Suppressor macrophage treated with lipopolysaccharide for 1 hour (primary cell): ENCODE data around the gene KRTAP10-1.
"Not testable (repeated sequence)": the region's sequence is repeated elsewhere in the genome, so short reads cannot be mapped to it uniquely, and the experiment has no call there.

Source experiments
- DNase-seq, 3 donors: peaks; one replicate each; pipeline ENCODE4 v3.0.0-alpha.2; 2020 to 2022

KRTAP10-1 gene

DNA sequence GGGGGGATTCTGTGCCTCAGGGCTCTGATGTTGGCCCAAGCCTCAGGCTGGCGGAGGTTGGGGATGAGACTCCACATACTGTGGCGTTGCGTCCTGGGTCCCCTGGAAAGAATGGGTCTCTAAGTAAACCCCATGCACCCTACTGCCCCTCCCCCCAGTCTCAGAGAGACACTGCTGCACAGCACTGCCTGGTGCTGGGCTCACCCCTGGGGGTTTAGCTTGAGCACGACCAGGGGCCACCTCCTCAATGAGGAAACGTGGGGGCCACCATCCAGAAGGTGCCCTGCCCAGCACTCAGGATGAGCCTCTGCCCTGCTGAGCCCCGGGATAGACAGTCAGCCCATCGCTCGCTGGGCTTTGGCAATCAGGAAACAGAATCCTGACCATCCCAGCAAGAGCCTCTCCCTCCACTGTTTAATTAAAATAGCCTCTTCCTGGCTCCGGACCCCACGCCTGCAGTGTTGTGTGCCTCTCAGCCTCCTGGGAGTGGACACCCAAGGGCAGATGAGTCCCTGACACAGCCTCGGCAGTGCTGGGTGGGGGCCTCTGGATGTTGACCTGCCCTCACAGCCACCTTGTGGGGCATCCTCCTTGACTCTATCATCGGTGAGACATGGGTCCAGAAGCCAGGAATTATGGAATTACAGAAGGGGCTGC, 30.0 kb upstream of the KRTAP10-1 start:
- no peak for DNase-seq

DNA sequence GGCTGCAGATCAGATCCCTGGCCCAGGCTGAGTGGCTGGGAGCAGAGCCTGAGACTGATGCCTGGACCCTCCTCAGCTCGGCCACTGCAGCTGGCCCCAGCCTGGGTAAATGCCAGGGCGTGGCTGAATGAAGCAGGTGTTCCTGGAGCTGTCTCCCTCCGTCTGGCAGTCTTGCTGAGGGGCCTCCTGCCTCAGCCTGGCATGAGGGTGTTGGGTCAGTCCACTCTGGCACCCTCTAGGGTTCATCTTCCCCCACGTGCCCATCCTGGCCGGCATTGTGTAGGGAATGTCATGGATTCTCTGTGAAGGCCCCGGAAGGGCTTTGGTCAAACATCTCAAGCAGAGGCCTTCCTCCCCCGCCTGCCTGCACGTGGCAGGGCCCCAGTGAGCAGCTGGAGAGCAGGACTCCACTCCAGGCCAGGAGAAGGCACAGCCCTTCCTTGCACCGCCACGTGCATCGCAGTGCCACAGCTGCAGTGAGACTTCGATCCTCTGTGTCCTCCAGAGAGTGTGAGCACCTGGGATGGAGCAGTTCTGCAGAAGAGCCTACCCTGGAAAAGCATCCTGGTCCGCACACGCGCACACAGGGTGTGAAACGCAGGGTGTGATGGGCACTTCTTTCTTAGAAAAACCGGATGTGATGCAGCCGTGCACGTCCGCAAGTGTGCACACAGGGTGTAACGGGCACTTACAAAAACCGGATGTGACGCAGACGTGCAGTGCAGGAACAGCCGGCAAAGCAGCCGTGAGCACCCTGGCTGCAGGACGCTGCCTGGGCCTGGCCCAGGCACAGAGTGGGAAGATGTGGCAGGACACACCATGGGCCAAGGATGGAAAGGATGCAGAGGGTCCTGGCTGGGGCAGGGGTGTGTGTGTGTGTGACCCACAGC, 28.9 kb upstream of the KRTAP10-1 start:
- no peak for DNase-seq

DNA sequence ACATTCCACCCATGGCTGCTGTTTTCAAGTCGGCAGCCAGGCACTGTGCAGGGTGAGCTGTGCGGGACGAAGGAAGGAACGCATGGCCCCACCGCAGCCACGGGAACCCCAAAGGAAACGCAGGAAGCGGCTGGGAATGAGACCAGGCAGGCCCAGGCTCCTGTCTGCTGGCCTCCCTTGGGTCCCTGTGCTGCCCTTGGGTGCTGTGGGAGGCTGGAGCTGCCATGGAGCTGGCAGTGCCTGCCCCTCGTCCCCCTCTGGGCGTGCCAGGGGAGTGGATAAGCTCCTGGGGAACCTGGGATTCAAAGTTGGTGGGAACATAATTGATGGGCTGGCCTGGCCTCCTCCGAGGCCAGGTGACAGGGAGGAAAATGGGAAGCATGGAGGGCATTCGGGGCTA, 28.3 kb upstream of the KRTAP10-1 start:
- DNase-seq, result no peak

DNA sequence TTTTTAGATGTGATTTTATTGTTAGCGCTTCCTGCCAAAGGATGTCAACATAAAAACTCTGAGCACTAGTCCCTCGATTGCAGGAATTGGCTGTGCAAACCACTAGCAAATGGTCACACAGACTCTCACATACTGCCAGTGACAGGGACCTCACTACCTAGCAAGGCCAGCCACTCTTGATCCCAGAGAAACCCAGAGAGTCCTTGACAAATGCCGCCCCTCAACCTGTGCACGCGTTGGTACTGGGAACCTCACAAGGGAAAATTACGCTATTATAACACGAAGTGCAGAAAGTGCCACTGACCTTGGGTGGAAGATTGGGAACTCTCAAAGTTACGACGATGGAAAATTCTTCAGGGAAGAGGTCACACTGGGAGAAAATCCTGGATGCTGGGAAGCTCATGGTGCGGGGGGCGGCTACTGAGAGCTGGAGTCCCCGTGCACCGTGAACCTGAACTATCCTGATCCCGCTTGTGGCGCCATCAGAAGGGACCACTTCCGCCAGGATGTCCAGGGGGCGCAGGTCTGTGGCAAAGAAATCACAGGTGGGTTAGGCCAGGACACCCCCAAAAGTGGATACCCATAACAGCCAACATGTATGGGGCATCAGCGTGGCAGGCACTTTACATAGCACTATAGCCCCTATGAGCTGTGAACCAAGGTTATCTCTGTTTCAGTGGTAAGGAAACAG, 27.6 kb upstream of the KRTAP10-1 start:
- DNase-seq, result no peak

DNA sequence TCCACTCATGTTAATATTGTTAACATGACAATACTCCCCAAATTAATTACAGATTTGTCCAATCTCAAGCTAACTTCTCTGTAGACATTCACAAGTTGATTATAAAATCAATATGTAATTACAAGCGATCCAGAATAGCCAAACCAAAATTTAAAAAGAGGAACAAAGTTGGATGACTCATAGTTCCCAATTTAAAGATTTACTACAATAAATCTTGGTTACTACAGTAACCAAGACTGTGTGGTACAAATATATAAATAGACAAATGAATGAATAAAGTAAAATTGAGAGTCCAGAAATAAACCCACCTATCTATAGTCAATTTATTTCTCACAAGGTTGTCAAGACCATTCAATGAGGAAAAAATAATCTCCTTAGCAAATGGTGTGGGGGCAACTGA, 26.4 kb upstream of the KRTAP10-1 start:
- peak; percentile 21 to 66 (median 61) for DNase-seq

DNA sequence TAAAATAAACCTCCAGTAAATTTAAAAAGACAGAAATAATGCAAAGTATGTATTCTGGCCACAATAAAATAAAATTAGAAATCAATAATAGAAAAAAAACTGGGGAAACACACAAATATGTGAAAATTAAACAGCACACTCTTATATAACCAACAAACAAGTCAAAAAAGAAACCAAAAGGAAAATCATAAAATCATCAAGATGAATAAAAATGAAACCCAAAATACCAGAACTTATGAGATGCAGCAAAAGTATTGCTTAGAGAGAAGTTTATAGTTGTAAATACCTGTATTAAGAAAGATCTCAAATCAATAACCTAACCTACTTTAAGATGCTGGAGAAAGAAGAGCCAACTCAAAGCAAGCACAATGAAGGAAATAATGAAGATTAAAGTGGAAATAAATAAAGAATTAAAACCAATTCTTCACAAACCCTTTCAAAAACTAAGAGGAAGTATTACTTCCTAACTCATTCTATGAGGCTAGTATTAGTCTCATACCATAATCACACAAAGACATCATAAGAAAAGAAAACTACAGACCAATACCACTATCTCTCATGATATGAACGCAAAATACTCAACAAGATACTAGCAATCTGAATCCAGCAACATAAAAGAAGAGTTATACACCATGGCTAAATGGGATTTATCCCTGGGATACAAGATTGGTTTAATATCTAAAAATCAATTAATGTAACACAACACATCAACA, 25.0 kb upstream of the KRTAP10-1 start:
- DNase-seq, result peak in 2 of 3 donors; percentile 16 to 29

DNA sequence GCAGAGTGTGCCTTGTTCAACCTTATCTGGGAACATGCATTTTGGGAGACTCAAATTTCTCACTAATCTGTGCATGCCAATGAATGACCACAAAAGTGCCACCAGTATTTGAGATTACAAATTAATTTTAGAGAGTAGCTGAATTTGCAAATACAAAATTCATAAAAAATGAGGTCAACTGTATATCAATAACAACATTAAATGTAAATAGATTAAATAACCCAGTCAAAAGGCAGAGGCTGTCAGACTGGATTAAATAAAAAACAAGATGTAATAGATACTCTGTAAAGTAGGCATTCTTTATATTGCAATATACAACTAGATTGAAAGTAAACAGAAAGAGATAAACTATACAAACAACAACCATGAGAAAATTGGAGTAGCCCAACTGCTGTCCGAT, 24.1 kb upstream of the KRTAP10-1 start:
- no peak for DNase-seq

DNA sequence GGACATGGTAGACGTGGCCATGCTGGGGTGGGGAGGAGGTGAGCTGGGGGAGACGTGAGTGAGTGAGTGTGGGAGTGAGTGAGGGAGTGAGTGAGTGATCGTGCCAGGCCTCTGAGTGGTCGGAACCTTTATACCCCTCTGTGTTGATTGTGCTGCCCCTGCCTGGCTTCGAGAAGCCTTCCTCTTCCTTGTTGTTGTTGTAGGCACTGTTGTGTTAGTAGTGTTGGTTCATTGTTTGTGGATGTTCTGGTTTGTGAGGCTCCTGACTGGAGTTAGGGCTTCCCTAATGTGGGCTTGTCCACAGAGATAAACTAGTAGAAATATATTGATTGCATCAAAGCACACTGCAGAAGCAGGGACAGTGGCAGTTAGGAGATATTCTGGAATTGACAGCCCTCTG, 18.7 kb upstream of the KRTAP10-1 start, which contains the start of gene KRTAP10-3:
Gene KRTAP10-3 (minus strand): TSS at position 101 of the 400 bp plus-strand sequence. CDS start 80 bp downstream, at position 21.
- no peak for DNase-seq

DNA sequence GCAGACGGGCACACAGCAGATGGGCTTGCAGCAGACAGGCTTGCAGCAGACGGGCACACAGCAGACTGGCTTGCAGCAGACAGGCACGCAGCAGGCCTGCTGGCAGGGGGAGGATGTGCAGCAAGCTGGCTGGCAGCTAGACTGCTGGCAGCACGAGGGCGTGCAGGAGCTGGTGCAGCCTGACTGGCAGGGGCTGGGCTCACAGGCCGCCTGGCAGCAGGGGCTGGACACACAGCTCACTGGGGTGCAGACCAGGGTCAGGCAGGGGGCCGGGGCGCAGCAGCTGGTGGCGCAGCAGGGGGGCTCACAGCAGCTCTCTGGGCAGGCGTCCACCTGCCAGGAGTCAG, 18.3 kb upstream of the KRTAP10-1 start:
- DNase-seq, result not testable (repeated sequence)

DNA sequence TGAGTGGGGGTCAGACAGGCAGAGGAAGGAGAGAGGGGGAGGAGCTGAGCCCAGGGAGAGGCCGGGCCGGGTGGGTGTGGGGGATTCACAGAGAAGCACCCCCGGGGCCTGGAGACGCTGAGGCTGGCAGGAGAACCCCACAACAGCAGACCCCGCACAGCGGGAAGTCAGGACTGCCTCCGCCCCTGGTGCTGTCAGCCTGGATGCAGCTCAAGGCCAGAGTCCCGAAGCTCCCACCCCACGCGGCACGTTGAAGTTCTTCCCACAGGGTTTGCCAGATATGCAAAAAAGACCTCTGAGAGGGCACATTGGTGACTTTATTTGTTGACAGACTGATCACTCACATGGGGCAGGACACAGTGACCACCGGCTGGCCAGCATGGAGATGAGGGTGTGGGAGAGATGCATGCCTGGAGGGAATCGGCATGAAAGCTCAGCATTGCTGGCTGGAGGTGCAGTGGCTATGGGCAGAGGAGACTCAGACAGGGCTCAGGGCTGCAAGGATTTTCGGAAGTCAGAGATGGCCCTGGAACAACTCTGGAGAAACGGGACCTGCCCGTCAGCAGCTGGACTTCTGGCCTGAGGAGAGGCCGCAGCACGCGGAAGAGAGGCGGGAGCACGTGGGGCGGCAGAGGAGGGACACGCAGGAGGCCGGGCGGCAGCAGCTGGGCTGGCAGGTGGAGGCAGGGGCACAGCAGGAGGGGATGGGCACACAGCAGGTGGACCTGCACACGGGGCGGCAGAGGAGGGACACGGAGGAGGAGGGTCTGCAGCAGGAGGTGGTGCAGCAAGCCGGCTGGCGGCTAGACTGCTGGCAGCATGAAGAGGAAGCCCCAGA, 17.7 kb upstream of the KRTAP10-1 start:
- DNase-seq, result no peak

DNA sequence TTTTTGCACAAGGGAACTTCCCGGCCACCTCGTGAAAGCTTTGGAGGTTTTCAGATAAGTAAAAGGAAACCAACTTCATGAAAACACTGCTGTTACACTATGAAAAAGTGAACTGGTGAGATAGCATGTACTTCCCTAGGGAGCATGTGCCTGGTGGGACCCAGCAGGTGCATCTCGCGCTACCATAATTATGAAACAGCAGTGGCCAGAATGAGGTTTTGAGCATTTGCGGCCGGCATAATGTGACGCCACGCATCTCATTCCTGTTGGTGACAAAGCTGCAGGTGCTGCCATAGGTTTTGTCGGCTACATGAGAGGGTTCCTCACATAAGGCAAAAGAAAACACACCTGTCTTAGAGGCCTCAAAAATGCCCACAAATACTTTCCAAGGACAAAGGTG, 16.9 kb upstream of the KRTAP10-1 start:
- no peak for DNase-seq

DNA sequence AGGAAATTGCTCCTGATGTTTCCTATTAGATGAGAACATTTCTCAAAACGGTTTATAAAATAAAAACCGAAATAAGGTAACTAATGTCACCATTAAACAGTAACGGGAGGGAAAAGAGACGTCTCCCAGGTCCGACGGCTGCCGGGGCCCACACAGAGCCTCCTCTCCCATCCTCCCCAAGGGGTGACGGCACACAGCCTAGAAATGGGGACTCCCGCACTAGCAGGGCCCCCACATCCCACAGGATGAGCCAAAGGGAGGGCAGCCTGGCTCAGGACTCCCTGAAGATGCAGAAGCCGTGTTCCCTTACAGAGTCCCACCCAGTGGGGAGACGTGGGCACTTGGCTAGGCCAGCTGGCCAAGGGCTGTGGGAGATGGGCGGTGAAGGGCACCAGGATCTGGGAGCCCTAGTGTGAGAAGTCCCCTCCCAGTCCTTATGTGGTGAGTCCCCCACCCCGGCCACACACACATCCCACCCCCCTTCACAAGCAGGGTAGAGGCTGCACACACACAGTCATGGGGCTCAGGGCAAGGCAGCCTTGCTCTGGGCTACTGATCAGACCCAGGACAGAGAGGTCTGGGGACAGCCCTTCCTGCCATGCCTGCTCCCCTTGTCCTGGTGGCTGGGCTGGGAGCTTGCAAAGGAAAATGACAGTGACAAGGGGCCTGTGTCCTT, 15.3 kb upstream of the KRTAP10-1 start:
- DNase-seq, result no peak

DNA sequence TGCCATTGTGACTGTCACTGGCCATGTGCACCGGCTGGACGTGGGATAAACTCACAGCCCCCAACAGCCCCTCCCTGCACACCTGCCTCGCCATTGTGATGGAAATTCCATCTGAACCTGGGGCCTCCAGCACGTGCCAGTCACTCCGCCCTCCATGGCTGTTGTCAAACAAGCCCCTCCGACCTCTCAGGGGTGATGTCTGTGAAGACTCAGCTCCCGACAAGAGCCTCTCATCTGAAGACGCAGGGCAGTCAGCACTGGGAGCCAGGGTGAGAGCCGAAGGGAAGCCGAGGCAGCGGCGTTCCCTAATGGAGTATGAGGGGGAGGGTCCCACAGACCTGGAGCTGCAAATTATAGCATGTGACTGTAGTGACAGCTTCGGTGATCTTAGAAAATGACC, 12.7 kb upstream of the KRTAP10-1 start:
- DNase-seq, result no peak

DNA sequence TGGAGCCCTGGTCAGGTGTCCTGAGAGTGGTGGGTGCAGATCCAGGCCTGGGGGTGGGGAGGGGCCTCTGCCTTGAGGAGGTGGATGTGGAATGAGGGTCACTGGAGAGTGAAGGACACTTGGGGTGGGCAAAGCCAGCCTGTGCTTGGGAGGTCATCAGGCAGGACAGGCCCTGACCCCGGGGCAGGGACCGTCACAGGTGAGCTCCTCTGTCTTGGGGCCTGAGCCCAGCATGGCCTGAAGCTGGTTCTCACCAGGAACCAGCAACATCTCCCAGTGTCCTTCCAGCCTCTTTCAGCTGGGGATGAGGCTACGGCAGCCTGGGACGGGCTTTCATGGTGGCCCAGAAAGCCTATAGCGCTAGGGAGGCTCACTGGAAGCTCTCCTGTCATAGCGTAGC, 12.1 kb upstream of the KRTAP10-1 start:
- DNase-seq, result no peak

DNA sequence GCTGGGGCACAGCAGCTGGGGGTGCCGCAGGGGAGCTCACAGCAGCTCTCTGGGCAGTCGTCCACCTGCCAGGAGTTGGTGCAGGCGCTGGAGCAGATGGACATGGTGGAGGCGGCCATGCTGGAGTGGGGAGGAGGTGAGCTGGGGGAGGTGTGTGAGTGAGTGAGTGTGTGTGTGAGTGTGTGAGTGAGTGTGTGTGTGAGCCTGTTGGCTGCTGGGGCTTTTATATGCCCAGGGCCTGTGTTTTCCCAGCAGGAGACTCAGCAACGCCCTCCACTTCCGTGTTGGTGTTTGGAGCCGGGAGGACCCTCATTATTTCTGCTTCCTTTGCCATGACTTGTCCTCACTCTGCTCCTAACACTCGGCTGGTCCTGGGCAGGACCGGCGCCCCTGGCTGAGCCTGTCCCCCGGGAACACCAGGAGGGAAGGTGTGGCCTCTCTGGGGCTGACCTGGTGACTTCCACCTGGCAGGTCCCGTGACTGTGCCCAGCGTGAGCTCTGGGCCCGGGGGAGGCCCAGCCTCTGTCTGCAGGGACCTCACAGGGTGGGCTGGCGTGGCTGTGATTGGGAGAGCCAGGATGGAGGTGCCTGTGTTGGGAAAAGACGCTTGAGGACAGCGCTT, 11.5 kb upstream of the KRTAP10-1 start, which contains the start of gene KRTAP10-2:
Gene KRTAP10-2 (minus strand): TSS at position 166 of the 622 bp plus-strand sequence. CDS start 47 bp downstream, at position 119.
- no peak for DNase-seq

DNA sequence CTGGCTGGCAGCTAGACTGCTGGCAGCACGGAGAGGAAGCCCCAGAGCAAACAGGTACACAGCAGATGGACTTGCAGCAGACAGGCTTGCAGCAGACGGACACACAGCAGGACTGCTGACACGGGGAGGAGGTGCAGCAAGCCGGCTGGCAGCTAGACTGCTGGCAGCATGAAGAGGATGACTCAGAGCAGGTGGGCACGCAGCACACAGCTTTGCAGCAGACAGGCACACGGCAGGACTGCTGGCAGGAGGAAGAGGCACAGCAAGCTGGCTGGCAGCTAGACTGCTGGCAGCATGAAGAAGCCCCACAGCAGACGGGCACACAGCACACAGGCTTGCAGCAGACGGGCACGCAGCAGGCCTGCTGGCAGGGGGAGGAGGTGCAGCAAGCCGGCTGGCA, 10.8 kb upstream of the KRTAP10-1 start:
- DNase-seq, result no peak

DNA sequence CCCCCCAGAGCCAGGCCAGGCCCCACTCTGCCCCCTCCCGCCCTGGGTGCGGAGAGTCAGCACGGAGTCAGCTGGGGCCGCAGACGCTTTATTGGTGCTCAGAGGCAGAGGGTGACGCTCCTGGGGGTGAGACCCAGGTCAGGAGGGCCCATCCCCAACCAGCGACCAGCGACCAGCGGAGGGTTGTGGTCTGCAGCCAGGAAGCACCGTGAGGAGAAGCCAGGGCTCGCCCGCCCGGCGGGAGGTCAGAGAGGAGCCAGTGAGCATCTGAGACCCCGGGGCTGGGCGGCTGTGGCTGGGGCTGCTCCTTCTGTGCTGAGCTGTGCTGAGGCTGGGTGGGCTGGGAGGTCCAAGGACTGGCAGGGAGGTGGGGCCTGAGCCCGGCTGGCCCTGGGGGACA, 10.3 kb upstream of the KRTAP10-1 start:
- DNase-seq, result not testable (repeated sequence)

DNA sequence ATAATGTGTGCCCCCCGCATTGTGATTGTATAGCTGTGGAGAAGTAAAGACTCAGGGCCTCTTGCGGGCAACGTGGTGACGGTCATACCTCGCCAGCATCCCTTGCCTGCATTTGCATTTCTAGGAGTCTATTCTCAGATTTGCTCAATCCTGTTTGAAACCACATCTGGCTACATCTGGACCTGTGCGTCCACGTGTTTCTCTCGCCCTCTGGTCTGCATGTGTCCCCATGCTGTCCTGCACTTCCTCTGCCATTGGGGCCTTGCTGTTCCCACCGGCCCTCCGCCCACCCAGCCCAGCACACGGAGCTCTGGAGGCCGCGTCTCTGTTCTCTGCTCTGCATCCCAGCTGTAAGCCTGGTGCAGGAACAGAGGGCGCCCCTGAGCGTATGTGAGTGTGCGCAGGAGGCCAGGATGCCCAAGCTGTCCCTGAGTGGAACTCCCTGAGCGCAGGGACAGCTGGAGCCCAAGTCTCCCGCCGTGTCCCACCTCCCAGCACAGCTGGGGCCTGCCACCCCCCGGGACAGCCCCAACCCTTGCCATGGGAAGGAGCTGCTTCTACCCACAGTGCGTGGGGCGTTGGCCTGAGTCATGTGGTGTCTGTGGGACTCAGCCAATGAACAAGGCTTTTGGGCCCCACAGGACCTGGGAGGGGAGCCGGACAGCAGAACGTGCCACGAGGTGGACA, 9.7 kb upstream of the KRTAP10-1 start:
- no peak for DNase-seq

DNA sequence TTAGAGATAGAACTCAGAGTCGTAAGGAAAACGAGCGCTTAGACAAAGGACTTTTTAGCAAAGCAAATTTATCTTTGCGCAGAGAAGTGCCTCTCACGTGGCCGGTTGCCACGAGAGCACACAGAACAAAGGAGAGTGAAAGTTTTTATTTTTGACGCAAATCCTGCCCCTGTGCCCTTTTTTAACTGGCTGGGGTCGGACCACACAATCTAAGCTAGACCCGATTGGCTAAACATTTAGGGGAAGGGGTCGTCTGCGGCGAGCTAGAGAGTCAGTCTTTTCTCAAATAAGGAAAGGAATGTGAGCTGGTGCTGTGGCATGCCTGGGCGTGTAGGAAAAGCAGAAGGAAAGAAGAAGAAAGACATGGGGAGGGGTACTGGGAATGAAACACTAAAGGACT, 8.9 kb upstream of the KRTAP10-1 start:
- no peak for DNase-seq

DNA sequence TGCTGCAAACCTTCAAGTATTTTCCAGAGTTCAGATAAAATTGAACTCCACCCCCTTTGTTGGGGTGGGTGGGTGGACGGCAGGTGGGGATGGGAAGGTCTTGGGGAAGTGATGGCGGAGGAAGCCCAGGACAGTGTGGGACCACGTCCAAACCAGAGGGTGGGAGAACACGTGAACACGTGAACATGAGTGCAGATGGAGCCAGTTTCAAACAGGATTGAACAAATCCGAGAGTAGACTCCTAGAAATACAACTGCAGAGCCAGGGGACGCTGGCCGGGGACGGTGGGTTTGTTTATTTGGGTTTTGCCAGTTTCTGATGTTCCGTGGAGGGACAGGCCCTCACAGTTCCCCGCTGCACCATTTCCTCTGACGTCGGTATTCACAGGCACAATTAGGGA, 8.4 kb upstream of the KRTAP10-1 start:
- DNase-seq, result no peak
